ENCODE measurements around the gene RGS17.
"Not testable (repeated sequence)": the region's sequence is repeated elsewhere in the genome, so short reads cannot be mapped to it uniquely, and the experiment has no call there.

RGS17 gene

DNA sequence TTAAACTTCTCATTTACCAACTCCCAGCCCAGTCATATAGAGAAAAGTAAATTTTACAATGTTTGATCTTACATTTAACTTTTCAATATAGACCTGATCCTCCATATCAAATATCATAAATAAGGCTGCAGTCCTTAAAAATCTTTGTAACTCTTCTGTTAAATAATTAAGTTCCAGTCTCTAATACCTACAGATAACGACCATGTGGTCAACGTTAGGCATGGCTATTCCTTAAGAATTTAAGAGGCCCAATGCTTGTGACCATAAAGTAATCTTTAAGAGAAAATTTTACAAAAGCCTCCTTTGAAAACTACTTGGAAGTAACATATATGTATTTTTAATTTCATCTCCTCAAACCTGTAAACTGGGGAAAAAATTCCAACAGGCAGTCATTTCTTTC lies 149.9 kb downstream of the RGS17 start:
- Mint-ChIP-seq H3K27me3 (no peaks in the 10 kb centered on the region), H3K36me3 (ENCODE audit: insufficient read depth) (peaks cover 28% of the 10 kb centered on the region), H3K9me3 (no peaks in the 10 kb centered on the region), H3K4me1 (ENCODE audit: low read depth in 2 of 2) (peaks cover 34 to 51% of the 10 kb centered on the region in 2 donors), H3K27ac (no peak overlapping the region), H3K4me3 (peak overlapping the region in 1 of 2 donors; percentile 90)
- DNase-seq (no peak), ATAC-seq (replicated peaks) (no peak)

DNA sequence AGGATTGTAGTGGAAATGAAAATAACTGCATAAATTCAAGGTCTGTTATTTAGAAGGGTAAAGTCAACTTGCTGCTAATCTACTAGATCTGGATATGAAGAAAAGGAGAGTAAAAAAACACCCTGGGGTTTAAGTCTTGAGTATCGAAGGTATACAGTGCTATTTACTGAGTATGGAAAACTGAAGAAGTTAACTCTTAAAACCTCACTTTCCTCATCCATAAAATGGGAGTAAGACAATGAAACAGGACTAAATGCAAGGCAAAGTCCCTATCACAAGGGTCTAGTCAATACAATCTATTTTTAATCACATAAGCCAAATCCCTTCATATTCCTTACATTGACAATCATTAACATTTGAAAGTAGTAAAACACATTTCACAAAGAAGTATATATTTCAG lies 150.4 kb downstream of the RGS17 start:
- DNase-seq (no peak), ATAC-seq (replicated peaks) (no peak)
- no peaks in the 10 kb centered on the region for H3K9me3 Mint-ChIP-seq
- H3K4me1 Mint-ChIP-seq (ENCODE audit: low read depth in 2 of 2): peaks cover 34 to 54% of the 10 kb centered on the region in 2 donors
- peaks cover 28% of the 10 kb centered on the region for H3K36me3 Mint-ChIP-seq (ENCODE audit: insufficient read depth)
- H3K4me3 Mint-ChIP-seq: peak overlapping the region in 1 of 2 donors; percentile 90
- H3K27me3 Mint-ChIP-seq: no peaks in the 10 kb centered on the region
- no peak overlapping the region for H3K27ac Mint-ChIP-seq

DNA sequence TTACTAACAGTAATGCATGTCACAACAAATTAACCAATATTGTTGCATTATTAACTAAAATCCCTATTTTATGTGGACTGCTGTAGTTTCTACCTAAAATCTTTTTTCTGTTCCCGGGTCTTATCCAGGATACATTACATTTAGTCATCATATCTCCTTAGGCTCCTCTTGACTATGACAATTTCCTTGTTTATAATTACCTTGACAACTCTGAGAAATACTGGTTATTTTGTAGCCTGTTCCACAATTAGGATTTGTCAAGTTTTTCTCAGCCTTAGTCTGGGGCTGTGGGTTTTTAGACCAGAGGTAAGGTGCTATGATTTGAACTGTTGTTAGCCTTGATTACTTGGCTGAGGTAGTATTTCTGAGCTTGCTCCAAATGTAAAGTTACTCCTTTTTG lies 152.0 kb downstream of the RGS17 start:
- no peak overlapping the region for H3K4me3 Mint-ChIP-seq

DNA sequence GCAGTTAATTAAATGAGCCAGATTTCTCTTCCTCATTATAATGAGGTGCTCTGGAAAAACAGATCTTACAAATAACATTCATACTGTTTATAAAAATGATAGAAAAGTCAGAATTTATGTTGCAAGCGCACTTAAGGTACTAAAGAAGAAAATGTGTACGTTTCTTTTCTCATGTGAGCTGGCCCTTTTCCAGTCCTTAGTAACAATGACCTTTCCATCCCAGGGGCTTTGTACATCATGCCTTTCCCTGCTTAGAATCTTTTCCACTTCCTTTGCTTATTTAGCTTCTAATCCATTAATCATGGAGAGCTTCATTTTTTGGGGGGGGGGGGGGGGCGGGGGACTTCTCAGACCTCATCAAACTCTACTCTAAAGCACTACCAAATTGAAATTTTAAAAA lies 153.0 kb downstream of the RGS17 start:
- ATAC-seq (replicated peaks): no peak
- H3K27me3 Mint-ChIP-seq: no peaks in the 10 kb centered on the region
- H3K4me1 Mint-ChIP-seq (ENCODE audit: low read depth in 2 of 2): peaks cover 26 to 50% of the 10 kb centered on the region in 2 donors
- H3K27ac Mint-ChIP-seq: no peak overlapping the region
- no peak for DNase-seq
- H3K4me3 Mint-ChIP-seq: no peak overlapping the region
- H3K36me3 Mint-ChIP-seq (ENCODE audit: insufficient read depth): peaks cover 30% of the 10 kb centered on the region
- H3K9me3 Mint-ChIP-seq: no peaks in the 10 kb centered on the region

More for the DNA sequence above, 152.0 kb downstream of the RGS17 start:
- peaks cover 31% of the 10 kb centered on the region for H3K36me3 Mint-ChIP-seq (ENCODE audit: insufficient read depth)
- H3K4me1 Mint-ChIP-seq (ENCODE audit: low read depth in 2 of 2): peaks cover 30 to 53% of the 10 kb centered on the region in 2 donors
- H3K27ac Mint-ChIP-seq: no peak overlapping the region
- no peak for ATAC-seq (replicated peaks)
- no peaks in the 10 kb centered on the region for H3K27me3 Mint-ChIP-seq
- no peaks in the 10 kb centered on the region for H3K9me3 Mint-ChIP-seq
- no peak for DNase-seq

DNA sequence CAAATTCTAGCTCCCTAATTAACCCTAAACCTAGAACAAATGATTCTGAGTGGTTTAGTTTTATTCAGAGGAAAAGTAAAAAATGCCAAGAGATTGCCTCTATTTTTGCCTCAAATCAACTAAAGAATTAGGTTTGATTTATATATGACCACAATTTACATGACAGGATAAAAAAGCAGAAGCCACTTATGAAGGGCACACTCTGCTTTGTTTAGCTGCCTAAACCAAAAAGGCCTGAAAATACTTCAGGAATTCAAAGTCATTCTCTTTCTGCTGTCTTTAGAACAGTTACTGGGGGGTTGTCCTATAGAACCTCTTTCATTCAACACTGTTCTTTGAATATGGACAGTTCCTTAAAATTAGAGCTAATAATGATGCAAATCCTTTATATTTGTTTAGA lies 153.5 kb downstream of the RGS17 start:
- H3K4me3 Mint-ChIP-seq: no peak overlapping the region
- peaks cover 26 to 50% of the 10 kb centered on the region in 2 donors for H3K4me1 Mint-ChIP-seq (ENCODE audit: low read depth in 2 of 2)
- peaks cover 31% of the 10 kb centered on the region for H3K36me3 Mint-ChIP-seq (ENCODE audit: insufficient read depth)

DNA sequence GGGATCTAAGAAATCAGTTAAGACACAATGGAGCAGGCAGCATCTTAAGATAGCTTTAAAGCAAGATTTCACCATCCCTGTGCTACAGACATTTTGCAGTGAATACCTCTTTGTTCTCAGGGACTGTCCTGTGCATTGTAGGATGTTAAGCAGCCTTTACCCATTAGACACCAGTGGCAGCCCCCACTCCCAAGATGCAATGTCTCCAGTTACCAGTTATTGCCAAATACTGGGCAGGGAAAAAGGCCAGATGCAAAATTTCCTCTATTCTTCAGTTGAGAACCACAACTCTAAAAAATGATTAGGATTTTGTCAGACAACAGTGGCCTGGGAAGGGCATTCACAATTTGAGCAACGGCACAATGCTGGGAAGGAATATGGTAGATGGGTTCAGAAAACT lies 154.3 kb downstream of the RGS17 start:
- H3K27ac Mint-ChIP-seq: peak overlapping the region in 1 of 2 donors; percentile 57
- H3K4me3 Mint-ChIP-seq: no peak overlapping the region

More for the DNA sequence above, 153.5 kb downstream of the RGS17 start:
- H3K27me3 Mint-ChIP-seq: no peaks in the 10 kb centered on the region
- no peaks in the 10 kb centered on the region for H3K9me3 Mint-ChIP-seq
- H3K27ac Mint-ChIP-seq: no peak overlapping the region
- no peak for DNase-seq
- ATAC-seq (replicated peaks): no peak

DNA sequence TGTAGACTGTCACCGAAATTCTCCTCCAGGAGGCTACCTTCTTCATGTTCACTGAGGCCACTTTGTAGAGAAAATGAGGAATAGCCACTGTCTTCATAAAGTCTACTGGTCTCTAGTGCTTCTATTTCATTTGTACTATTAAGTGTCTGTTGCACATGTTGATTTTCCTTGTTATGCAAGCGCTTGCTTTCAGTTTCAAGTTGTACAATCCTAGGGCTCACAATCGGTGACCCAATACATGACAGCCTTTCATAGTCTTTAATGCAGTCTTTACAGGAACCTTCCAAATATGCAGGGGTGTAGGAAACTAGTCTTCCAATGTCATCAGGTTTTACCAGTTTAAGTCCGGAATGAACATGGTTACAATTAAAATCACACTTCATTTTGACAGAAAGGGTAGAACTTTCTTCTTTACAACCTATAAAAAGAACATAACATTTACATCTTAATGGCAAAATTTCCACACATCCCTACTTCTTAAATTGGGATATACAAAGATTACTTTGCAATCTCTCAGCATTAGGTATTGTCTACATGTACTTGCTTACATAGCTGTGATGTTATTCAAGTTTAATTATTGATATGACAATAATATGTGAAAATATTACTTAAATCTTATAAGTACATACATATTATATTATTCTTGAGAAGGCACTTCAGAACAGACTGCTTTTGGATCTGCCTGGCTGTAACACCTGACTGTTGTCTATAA lies 155.7 kb downstream of the RGS17 start:
- ATAC-seq (replicated peaks) (peak; percentile 95), DNase-seq (peak in 2 of 3 experiments; percentile 11 to 13)
- Mint-ChIP-seq H3K9me3 (no peaks in the 10 kb centered on the region), H3K27ac (peak overlapping the region; percentile 52 to 65), H3K36me3 (ENCODE audit: insufficient read depth) (peaks cover 37% of the 10 kb centered on the region), H3K4me1 (ENCODE audit: low read depth in 2 of 2) (peaks cover 15 to 36% of the 10 kb centered on the region in 2 donors), H3K4me3 (peak overlapping the region; percentile 61 to 64), H3K27me3 (no peaks in the 10 kb centered on the region)

More for the DNA sequence above, 154.3 kb downstream of the RGS17 start:
- no peaks in the 10 kb centered on the region for H3K9me3 Mint-ChIP-seq
- peaks cover 32% of the 10 kb centered on the region for H3K36me3 Mint-ChIP-seq (ENCODE audit: insufficient read depth)
- DNase-seq (no peak), ATAC-seq (replicated peaks) (no peak)
- H3K4me1 Mint-ChIP-seq (ENCODE audit: low read depth in 2 of 2): peaks cover 22 to 47% of the 10 kb centered on the region in 2 donors
- H3K27me3 Mint-ChIP-seq: no peaks in the 10 kb centered on the region

DNA sequence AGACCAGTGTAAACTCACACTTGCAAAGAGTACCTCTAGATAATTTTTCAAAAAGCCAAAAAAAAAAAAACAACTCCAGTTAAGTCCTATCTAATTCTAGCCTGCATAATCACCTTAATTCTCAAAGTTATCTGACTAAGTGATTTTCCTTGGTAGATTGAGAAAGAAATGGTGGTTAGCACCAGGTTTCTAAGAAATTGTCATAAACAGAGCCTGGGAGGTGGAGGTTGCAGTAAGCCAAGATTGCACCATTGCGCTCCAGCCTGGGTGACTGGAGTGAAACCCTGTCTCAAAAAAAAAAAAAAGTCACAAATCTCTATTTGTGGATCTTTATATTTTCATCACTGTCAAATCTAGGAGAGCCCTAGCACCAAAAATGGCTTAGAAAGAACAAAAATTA lies 157.2 kb downstream of the RGS17 start:
- no peak for ATAC-seq (replicated peaks)
- Mint-ChIP-seq H3K4me3 (peak overlapping the region in 1 of 2 donors; percentile 25), H3K27ac (peak overlapping the region; percentile 53 to 64), H3K4me1 (ENCODE audit: low read depth in 2 of 2) (peaks cover 12 to 33% of the 10 kb centered on the region in 2 donors), H3K9me3 (peaks cover 6 to 7% of the 10 kb centered on the region in 2 donors), H3K36me3 (ENCODE audit: insufficient read depth) (peaks cover 41% of the 10 kb centered on the region), H3K27me3 (no peaks in the 10 kb centered on the region)
- no peak for DNase-seq

DNA sequence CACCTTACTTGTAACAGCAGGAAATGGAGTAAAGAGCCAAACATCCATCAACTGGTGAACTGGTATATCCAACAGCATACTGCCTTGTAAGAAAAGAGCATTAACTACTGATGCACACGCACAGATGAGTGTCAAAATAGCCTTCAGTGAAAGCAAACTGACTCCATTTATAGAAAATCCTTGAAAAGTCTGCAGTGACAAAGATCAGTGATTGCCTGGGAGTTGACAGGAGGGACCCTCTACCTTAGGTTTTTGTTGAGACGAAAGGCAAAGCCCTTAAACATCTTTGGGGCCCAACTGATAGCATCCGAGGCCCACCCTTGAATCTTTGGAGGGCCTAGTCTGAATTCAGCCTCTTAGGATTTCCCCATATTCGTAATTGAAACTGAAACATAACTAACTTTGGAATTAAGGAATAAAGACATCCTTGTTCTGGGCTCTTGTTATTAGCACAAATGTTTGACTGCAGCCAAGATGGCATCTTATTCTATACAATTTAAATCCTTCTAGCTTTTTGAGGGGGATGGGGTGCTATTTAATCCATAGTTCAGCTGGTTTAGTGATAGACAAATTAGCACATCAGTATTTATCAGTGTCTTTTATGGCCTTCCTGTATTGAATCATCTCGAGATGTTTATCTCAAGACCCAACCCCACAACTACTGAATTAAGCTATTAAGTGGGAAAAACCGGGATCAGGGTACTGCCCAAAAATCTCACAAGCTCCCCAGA lies 161.2 kb downstream of the RGS17 start:
- DNase-seq (no peak), ATAC-seq (replicated peaks) (no peak)
- no peaks in the 10 kb centered on the region for H3K27me3 Mint-ChIP-seq
- peaks cover 0 to 7% of the 10 kb centered on the region in 2 donors for H3K4me1 Mint-ChIP-seq (ENCODE audit: low read depth in 2 of 2)
- peaks cover 12 to 18% of the 10 kb centered on the region in 2 donors for H3K9me3 Mint-ChIP-seq
- H3K4me3 Mint-ChIP-seq: no peak overlapping the region
- no peak overlapping the region for H3K27ac Mint-ChIP-seq
- peaks cover 36% of the 10 kb centered on the region for H3K36me3 Mint-ChIP-seq (ENCODE audit: insufficient read depth)

DNA sequence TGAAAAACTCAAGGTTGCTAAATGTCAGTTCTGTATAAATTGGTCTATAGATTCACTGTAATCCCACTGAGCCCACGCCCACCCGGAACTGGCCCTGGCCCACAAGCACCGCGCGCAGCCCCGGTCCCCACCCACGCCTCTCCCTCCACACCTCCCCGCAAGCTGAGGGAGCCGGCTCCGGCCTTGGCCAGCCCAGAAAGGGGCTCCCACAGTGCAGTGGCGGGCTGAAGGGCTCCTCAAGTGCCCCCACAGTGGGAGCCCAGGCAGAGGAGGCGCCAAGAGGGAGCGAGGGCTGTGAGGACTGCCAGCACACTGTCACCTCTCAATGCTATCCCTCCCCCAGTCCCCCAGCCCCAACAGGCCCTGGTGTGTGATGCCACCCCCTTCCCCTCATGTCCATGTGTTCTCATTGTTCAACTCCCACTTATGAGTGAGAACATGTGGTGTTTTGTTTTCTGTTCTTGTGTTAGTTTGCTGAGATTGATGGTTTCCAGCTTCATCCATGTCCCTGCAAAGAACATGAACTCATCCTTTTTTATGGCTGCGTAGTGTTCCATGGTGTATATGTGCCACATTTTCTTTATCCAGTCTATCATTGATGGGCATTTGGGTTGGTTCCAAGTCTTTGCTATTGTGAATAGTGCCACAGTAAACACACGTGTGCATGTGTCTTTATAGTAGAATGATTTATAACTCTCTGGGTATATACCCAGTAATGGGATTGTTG lies 164.8 kb downstream of the RGS17 start:
- ATAC-seq (replicated peaks); H3K4me1 Mint-ChIP-seq (ENCODE audit: low read depth in 2 of 2); H3K36me3 Mint-ChIP-seq (ENCODE audit: insufficient read depth); H3K27ac Mint-ChIP-seq; H3K4me3 Mint-ChIP-seq; DNase-seq: not testable (repeated sequence)
- peaks cover 12 to 18% of the 10 kb centered on the region in 2 donors for H3K9me3 Mint-ChIP-seq
- H3K27me3 Mint-ChIP-seq: peaks cover 6 to 14% of the 10 kb centered on the region in 2 donors

DNA sequence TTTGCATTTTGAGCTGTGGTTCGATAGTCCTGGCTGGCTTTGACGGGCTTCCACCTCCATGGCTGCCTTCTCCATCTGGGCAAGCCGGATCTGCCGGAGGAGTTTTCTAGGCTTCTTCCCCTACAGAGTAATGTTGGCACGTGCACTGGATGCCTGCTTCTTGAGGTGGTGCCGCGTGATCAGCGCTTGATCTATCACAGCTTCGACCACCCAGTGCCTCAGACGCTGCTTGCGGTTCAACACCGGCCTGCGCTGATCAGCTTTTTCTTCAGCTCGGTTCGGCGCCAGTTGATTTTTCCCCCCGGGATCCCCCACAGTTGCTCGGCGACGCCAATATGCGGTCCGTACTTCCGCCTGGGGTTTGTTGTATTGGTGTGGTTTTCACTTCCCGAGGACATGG lies 171.7 kb downstream of the RGS17 start:
- no peaks in the 10 kb centered on the region for H3K4me1 Mint-ChIP-seq (ENCODE audit: low read depth in 2 of 2)
- no peak overlapping the region for H3K4me3 Mint-ChIP-seq
- H3K9me3 Mint-ChIP-seq: no peaks in the 10 kb centered on the region
- H3K36me3 Mint-ChIP-seq (ENCODE audit: insufficient read depth): no peaks in the 10 kb centered on the region
- peaks cover 38 to 54% of the 10 kb centered on the region in 2 donors for H3K27me3 Mint-ChIP-seq
- H3K27ac Mint-ChIP-seq: no peak overlapping the region
- ATAC-seq (replicated peaks) (no peak), DNase-seq (no peak)

DNA sequence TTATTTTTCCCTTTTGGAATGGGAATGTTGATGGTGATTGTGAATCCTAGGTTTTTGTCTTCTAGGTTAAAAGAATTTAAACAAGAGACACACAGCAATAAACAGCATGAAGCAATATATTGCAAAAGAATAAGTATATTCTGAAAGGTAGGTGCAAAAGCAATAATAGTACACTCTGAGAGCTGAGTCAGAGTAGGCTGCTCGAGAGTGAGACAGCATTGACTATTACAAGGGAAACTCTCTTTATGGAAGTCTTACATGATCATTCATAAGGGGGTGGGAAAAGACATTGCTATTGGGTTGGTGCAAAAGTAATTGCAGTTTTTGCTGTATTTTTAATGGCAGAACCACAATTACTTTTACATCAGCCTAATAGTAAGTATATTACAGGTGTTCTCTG lies 173.3 kb downstream of the RGS17 start:
- no peaks in the 10 kb centered on the region for H3K36me3 Mint-ChIP-seq (ENCODE audit: insufficient read depth)
- no peaks in the 10 kb centered on the region for H3K9me3 Mint-ChIP-seq
- no peak overlapping the region for H3K27ac Mint-ChIP-seq
- ATAC-seq (replicated peaks): no peak
- H3K27me3 Mint-ChIP-seq: peaks cover 47 to 62% of the 10 kb centered on the region in 2 donors
- no peaks in the 10 kb centered on the region for H3K4me1 Mint-ChIP-seq (ENCODE audit: low read depth in 2 of 2)
- no peak for DNase-seq
- H3K4me3 Mint-ChIP-seq: no peak overlapping the region
